CD4-positive, alpha-beta memory T cell (primary cell): ENCODE data around the gene EPS8. TPM values are rescaled to one million over a fixed set of nuclear protein-coding genes. Genes with fewer than 3 reads are reported as not detected.

Source experiments
- CTCF ChIA-PET: fragments of 350-600 bp; sonication (Branson Sonifier 250); formaldehyde crosslinking; loops from one replicate; lab custom pipeline; 2021; ENCODE audit warnings: inconsistent platforms; ENCODE audit not compliant: partially characterized antibody; lab: Charles Lee
- POLR2A ChIA-PET: fragments of 350-600 bp; sonication (Branson Sonifier 250); formaldehyde crosslinking; loops from one replicate; lab custom pipeline; 2021; ENCODE audit not compliant: partially characterized antibody; lab: Charles Lee
- DNase-seq, 5 donors: peaks; one replicate each; pipeline versions ENCODE4 v3.0.0 to v3.0.0-alpha.2; 2020 to 2022; ENCODE audit warnings: mixed read lengths in 1 of 5
- H3K27ac ChIP-seq: one replicate; pipeline ENCODE4 v1.7.0; 2013; ENCODE audit warnings: low read depth, low read length
- H3K27me3 ChIP-seq: 2 replicates; pipeline ENCODE4 v1.7.0; 2013; ENCODE audit warnings: mild to moderate bottlenecking, low read length, moderate library complexity; ENCODE audit not compliant: insufficient read depth
- H3K36me3 ChIP-seq: 2 replicates; pipeline ENCODE4 v1.7.0; 2013; ENCODE audit warnings: mild to moderate bottlenecking, low read length, moderate library complexity; ENCODE audit not compliant: insufficient read depth
- H3K4me1 ChIP-seq: 2 replicates; pipeline ENCODE4 v1.7.0; 2013; ENCODE audit warnings: mild to moderate bottlenecking, low read length, moderate library complexity; ENCODE audit not compliant: insufficient read depth
- H3K4me3 ChIP-seq, 2 donors: one replicate each; pipeline ENCODE4 v1.7.0; 2013; ENCODE audit warnings: low read length in 2 of 2, mild to moderate bottlenecking in 1 of 2
- H3K9me3 ChIP-seq, 2 donors: one replicate each; pipeline ENCODE4 v1.7.0; 2013; ENCODE audit warnings: low read length in 2 of 2, control low read depth in 1 of 2; ENCODE audit not compliant: control insufficient read depth in 1 of 2
- H3K27ac Mint-ChIP-seq, 7 donors: one replicate each; pipeline ENCODE4 v1.8.0; 2020 to 2021; ENCODE audit warnings: mixed read lengths in 7 of 7, mild to moderate bottlenecking in 6 of 7, inconsistent platforms in 3 of 7, moderate library complexity in 3 of 7
- H3K27me3 Mint-ChIP-seq, 2 donors: one replicate each; pipeline ENCODE4 v1.8.0; 2020 to 2021; ENCODE audit warnings: mixed read lengths in 2 of 2
- H3K36me3 Mint-ChIP-seq, 2 donors: one replicate each; pipeline ENCODE4 v1.8.0; 2020 to 2021; ENCODE audit warnings: mixed read lengths in 2 of 2, inconsistent platforms in 1 of 2, mild to moderate bottlenecking in 1 of 2
- H3K4me1 Mint-ChIP-seq, 4 donors: one replicate each; pipeline ENCODE4 v1.8.0; 2020 to 2021; ENCODE audit warnings: mixed read lengths in 4 of 4, mild to moderate bottlenecking in 1 of 4
- H3K4me3 Mint-ChIP-seq, 8 donors: one replicate each; pipeline ENCODE4 v1.8.0; 2020 to 2021; ENCODE audit warnings: mixed read lengths in 8 of 8, mild to moderate bottlenecking in 7 of 8, moderate library complexity in 6 of 8, inconsistent platforms in 3 of 8
- H3K9me3 Mint-ChIP-seq, 8 donors: one replicate each; pipeline ENCODE4 v1.8.0; 2020 to 2021; ENCODE audit warnings: mixed read lengths in 8 of 8, mild to moderate bottlenecking in 5 of 8, inconsistent platforms in 3 of 8, moderate library complexity in 1 of 8
- intact Hi-C: fragments of 100-400 bp; cut with micrococcal nuclease; formaldehyde crosslinking; loops from one replicate; pipeline ENCODE4 v1.15.1; 2023
- polyA plus RNA-seq, 2 donors: library from polyadenylated mRNA; unstranded; fragments of 300-500 nt; fragmentation: Illumina TruSeq; gene quantifications; one replicate each; pipeline ENCODE4 v1.2.3, GENCODE V29; 2021
- total RNA-seq, 2 experiments: library from RNA; stranded (reverse); gene quantifications; one replicate each; pipeline ENCODE4 v1.2.3, GENCODE V29; 2021

Gene EPS8
- 1 to 10 TPM; 2.6 to 3.8 TPM for total RNA-seq
- polyA plus RNA-seq, result 1 to 10 TPM; 3.5 to 4.0 TPM

DNA sequence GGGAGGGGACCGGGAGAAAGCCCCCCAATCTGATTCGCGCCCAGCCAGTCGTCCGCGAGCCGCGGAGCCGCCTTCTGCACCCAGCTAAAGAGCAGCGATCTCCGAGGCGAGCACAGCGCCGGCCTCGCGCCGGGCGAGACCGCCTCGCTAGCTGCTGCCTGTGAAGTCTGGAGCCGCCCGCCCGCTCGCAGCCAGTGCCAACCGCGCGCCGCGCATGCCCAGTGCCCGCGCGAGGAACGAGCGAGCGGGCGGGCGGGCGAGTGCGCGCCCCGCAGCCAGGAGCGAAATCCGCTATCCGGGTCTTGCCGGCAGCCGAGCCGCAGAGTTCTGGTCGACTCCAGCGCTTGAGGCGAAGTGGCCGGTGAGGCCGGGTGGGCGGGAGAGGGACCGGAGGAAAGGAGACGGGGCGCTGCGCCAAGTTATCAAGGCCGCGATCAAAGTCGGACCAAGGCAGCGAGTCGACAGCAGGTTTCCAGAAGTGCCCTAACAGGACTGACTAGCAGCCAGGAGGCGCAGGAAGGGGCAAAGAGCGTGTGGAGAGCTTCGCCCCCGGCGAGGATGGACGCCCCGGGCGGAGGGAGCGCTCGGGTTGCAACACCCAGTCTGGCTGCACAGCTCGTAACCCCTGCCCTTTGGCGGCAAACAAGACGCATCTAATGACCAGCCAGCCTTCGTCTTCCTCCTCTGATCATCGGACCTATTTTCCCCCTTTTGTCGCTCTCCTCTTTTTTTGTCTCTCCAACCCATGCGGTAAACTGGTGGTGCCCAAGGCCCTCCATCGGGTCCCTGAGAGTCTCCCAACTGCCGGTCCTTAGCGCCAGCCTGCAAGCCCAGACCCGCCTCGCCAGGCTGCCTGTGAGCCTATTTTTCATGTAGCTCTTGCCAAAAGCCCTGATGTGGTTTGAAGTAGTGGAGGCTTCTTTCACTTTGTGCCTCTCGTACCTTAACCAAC, at the start of gene EPS8:
Gene EPS8 (minus strand): TSS at position 169 of the 952 bp plus-strand sequence. CDS start 106,437 bp downstream, outside the sequence.
- intact Hi-C loops, result loop anchor here (1.0 to 5.0 kb wide), 8 partner anchors 63 to 1533 kb away; partner anchors contain the start of genes DERA and STRAP
- peaks cover 19% of the 10 kb centered on the region for H3K4me1 ChIP-seq
- H3K4me3 ChIP-seq, result peak within 1 kb of the TSS; percentile 58 to 78
- H3K36me3 ChIP-seq, result no peaks in the 10 kb centered on the region
- peak; percentile 85 to 90 (median 90) for DNase-seq
- H3K27ac ChIP-seq, result peak within 1 kb of the TSS; percentile 38
- H3K27me3 Mint-ChIP-seq, result peaks cover 12 to 29% of the 10 kb centered on the region in 2 donors
- ChIA-PET CTCF (interaction anchor here (0.5 to 1.7 kb wide), 7 partner anchors 16 to 916 kb away, joined by 3 to 7 read pairs (median 3); no protein-coding TSS in a partner anchor), POLR2A (interaction anchor here (0.9 to 2.3 kb wide), 6 partner anchors 93 to 1424 kb away, joined by 3 to 9 read pairs (median 4); partner anchors contain the start of genes ATF7IP, DERA and STRAP)
- H3K9me3 ChIP-seq, result no peaks in the 10 kb centered on the region
- peaks cover 21% of the 10 kb centered on the region for H3K27me3 ChIP-seq
- peaks cover 0 to 2% (median 0%) of the 10 kb centered on the region in 8 donors for H3K9me3 Mint-ChIP-seq
- H3K4me3 Mint-ChIP-seq, result peak within 1 kb of the TSS; percentile 90 to 98 (median 96)
- H3K4me1 Mint-ChIP-seq, result peaks cover 12 to 19% (median 15%) of the 10 kb centered on the region in 4 donors
- H3K36me3 Mint-ChIP-seq, result peaks cover 0 to 8% of the 10 kb centered on the region in 2 donors
- H3K27ac Mint-ChIP-seq, result peak within 1 kb of the TSS; percentile 86 to 93 (median 90)

DNA sequence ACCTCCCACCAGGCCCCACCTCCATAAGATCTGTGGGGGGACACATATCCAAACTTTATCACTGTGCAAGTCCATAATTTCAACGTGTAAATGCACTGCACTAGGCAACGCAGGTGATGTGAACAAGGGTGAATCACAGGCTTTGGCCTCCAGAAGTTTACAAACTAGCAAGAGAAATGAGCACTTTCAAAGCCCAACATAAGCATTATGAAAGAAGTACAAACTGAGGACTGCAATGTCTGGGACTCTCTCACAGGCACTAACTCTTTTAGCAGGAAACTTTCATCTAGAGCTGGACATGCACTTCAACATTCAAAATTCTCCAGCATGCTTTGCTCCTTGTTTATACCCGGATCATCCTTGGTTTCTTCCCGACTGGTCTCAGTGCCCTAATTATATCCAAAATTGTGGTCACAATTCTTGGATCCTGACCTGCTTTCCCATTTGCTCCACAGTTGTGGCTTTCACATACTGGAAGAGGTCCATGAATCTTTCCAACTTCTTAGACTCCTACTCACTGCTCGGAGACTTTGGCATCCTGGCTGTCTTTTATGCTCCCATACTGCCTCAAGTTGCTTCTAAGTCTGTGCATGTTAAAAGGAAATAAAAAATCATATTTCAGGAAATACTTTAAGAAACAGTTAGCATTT, 48.1 kb upstream of the EPS8 start:
- no peak for DNase-seq
- H3K27ac ChIP-seq, result no peak overlapping the region
- intact Hi-C loops, result no loop called here
- Mint-ChIP-seq H3K4me1 (no peaks in the 10 kb centered on the region), H3K36me3 (no peaks in the 10 kb centered on the region), H3K4me3 (no peak overlapping the region), H3K27ac (no peak overlapping the region), H3K27me3 (peaks cover 4 to 7% of the 10 kb centered on the region in 2 donors), H3K9me3 (no peaks in the 10 kb centered on the region)
- H3K36me3 ChIP-seq, result no peaks in the 10 kb centered on the region
- POLR2A ChIA-PET, result no interaction called here
- no peaks in the 10 kb centered on the region for H3K9me3 ChIP-seq
- peaks cover 6% of the 10 kb centered on the region for H3K27me3 ChIP-seq
- H3K4me3 ChIP-seq, result no peak overlapping the region
- CTCF ChIA-PET, result no interaction called here
- no peaks in the 10 kb centered on the region for H3K4me1 ChIP-seq

DNA sequence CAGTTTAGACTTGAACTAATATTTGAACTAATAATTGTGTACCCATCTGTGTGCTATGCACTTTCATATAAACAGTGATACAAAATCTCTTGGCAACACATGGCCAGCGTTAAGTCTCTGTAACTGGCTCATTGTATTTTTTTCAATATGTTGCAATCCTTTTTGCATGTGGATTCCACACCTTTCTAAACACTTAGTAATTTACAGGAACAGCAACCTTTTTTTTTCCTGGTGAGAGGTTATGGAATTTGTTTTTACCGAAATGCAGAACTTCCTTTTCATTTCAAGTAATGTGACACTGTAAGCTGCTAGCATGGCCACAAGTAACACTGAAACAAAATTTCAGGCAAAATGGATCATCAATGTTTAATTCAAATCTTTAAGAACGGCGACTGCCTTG, 45.4 kb upstream of the EPS8 start:
- intact Hi-C loops, result no loop called here
- POLR2A ChIA-PET, result no interaction called here
- H3K9me3 Mint-ChIP-seq, result no peaks in the 10 kb centered on the region

DNA sequence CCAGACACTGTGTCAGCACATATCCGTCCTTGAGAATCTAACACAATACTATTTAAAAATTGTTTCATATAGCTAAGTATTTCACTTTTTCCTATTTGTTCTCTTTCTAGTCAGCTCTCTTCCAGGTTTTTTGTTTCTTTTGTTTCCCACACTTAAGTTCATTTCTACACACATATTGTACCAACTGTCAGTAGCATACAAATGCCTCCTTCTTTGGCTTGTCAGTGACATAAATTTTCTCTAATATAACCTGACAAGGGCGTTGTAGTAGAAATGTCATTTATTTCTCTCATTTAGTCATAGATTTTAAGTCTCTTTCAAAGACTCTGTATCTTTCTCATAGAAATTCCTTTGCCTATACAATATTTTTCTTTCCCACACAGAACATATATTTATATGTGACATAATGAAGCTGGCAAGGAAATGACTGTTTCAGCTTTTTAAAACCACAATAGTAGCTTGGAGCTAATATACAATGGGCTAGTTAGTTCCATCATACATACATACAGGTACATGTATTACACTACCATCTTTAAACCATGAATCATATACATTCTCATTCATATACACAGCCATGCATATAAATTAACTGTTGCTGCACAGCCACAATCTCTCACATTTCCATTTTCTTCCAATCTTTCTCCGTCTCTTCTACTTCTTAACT, 42.3 kb upstream of the EPS8 start:
- no peaks in the 10 kb centered on the region for H3K27me3 ChIP-seq
- H3K9me3 ChIP-seq, result no peaks in the 10 kb centered on the region
- Mint-ChIP-seq H3K36me3 (no peaks in the 10 kb centered on the region), H3K4me3 (no peak overlapping the region), H3K9me3 (no peaks in the 10 kb centered on the region), H3K27me3 (peaks cover 5 to 6% of the 10 kb centered on the region in 2 donors), H3K4me1 (no peaks in the 10 kb centered on the region), H3K27ac (no peak overlapping the region)
- ChIA-PET POLR2A (no interaction called here), CTCF (interaction anchor here (0.8 to 1.0 kb wide), 2 partner anchors 27 to 246 kb away, joined by 3 read pairs; no protein-coding TSS in a partner anchor)
- H3K27ac ChIP-seq, result no peak overlapping the region
- H3K4me1 ChIP-seq, result no peaks in the 10 kb centered on the region
- intact Hi-C loops, result no loop called here
- DNase-seq, result no peak
- H3K36me3 ChIP-seq, result no peaks in the 10 kb centered on the region
- H3K4me3 ChIP-seq, result no peak overlapping the region

More for the DNA sequence above, 45.4 kb upstream of the EPS8 start:
- H3K4me1 ChIP-seq, result no peaks in the 10 kb centered on the region
- no peaks in the 10 kb centered on the region for H3K9me3 ChIP-seq
- no peak for DNase-seq
- CTCF ChIA-PET, result no interaction called here
- H3K4me3 ChIP-seq, result no peak overlapping the region
- Mint-ChIP-seq H3K4me1 (no peaks in the 10 kb centered on the region), H3K27ac (no peak overlapping the region), H3K27me3 (peaks cover 4 to 7% of the 10 kb centered on the region in 2 donors), H3K4me3 (no peak overlapping the region), H3K36me3 (no peaks in the 10 kb centered on the region)
- no peaks in the 10 kb centered on the region for H3K36me3 ChIP-seq
- peaks cover 6% of the 10 kb centered on the region for H3K27me3 ChIP-seq
- no peak overlapping the region for H3K27ac ChIP-seq

DNA sequence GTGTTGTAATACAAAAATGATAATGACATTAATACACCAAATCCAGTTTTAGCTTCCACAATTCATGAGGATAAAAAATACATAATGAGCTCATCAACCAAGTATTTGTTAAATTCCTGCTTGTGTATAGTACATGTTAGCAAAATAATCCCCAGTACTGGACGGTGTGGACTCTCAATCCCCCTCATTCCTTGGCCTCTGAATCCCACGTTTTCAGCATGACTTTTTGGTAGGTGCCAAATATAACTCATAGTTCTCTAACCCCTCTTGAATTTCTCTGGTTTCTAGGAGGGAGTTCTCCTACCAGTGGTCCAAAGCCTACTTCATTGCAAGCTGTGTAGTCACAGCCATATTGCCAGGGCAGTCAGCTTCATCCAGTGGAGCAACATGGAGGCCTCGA, 41.4 kb upstream of the EPS8 start:
- intact Hi-C loops, result no loop called here
- Mint-ChIP-seq H3K36me3 (no peaks in the 10 kb centered on the region), H3K27ac (no peak overlapping the region), H3K4me1 (no peaks in the 10 kb centered on the region), H3K9me3 (no peaks in the 10 kb centered on the region), H3K27me3 (peaks cover 7 to 8% of the 10 kb centered on the region in 2 donors), H3K4me3 (no peak overlapping the region)
- no peaks in the 10 kb centered on the region for H3K36me3 ChIP-seq
- H3K27ac ChIP-seq, result no peak overlapping the region
- ChIA-PET POLR2A (no interaction called here), CTCF (interaction anchor here (0.8 kb wide), 1 partner anchor 28 kb away, joined by 3 read pairs; no protein-coding TSS in a partner anchor)
- no peak for DNase-seq
- no peaks in the 10 kb centered on the region for H3K4me1 ChIP-seq
- H3K27me3 ChIP-seq, result no peaks in the 10 kb centered on the region
- H3K9me3 ChIP-seq, result no peaks in the 10 kb centered on the region
- no peak overlapping the region for H3K4me3 ChIP-seq

DNA sequence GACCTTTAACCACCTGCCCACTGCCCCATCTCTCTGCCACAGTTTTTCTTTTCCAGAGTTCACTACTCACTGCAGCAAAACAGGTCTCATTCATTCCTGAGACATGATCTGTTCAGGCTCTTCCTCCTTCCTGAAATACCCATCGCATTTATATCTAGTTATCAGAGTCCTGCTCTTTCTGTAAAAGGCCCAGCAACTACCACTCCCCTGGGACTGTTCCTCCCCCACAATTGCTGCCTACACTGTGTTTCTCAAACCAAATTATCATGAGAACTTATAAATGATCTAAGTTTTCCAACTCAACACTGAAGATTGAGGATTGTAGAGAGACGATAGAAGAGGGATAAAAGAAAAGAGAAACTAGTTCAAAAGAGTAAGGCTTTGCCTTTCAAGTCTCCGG, 40.8 kb upstream of the EPS8 start:
- intact Hi-C loops, result no loop called here
- no peaks in the 10 kb centered on the region for H3K4me1 ChIP-seq
- Mint-ChIP-seq H3K9me3 (no peaks in the 10 kb centered on the region), H3K27me3 (peaks cover 8% of the 10 kb centered on the region in 2 donors), H3K4me1 (no peaks in the 10 kb centered on the region), H3K27ac (no peak overlapping the region), H3K4me3 (no peak overlapping the region), H3K36me3 (no peaks in the 10 kb centered on the region)
- no peaks in the 10 kb centered on the region for H3K36me3 ChIP-seq
- H3K9me3 ChIP-seq, result no peaks in the 10 kb centered on the region
- ChIA-PET CTCF (no interaction called here), POLR2A (no interaction called here)
- DNase-seq, result no peak
- H3K27me3 ChIP-seq, result no peaks in the 10 kb centered on the region
- no peak overlapping the region for H3K4me3 ChIP-seq
- H3K27ac ChIP-seq, result no peak overlapping the region
